ENCODE results near the gene C4BPA.

C4BPA gene

DNA sequence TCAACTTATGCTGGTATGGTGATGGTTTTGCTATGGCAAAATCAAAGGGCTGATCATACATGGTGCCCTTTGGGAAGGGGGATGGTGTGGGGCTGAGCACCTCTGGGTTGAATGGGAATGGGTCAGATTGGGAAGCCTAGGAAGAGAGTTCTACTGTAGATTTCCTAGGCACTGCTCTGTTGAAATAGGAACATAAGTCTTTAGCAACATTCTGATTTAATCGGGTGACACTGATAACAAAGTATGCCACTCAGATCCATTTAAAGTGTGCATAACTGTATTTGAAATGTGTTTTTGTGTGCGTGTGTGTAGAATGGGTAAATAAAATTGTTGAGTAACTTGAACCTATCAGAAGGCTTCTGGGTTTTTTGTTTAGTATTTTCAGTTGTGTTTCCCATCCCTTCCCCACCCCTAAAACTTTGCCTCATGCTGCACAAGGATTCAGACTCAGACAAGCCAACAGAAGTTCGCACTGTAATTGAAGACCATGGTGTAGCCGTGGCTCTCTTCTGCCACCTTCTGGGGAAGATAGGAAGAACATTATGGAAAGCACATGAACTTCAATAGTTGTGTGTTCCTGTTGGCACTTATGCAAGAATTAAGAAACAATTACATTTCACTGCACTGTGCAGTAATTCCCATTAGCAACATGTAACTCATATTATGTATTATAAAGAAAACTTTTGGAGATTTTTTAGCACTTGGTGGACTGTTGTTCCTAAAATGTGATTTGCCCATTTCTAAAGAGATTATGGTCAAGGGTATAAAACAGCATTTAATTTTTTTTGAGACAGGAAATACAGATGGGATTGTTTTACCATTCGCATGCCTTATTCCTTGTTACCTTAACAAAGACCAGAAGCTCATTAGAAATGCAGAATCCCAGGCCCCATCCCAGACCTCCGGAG, 26.3 kb upstream of the C4BPA start:
- DNase-seq, result peak; percentile 50

DNA sequence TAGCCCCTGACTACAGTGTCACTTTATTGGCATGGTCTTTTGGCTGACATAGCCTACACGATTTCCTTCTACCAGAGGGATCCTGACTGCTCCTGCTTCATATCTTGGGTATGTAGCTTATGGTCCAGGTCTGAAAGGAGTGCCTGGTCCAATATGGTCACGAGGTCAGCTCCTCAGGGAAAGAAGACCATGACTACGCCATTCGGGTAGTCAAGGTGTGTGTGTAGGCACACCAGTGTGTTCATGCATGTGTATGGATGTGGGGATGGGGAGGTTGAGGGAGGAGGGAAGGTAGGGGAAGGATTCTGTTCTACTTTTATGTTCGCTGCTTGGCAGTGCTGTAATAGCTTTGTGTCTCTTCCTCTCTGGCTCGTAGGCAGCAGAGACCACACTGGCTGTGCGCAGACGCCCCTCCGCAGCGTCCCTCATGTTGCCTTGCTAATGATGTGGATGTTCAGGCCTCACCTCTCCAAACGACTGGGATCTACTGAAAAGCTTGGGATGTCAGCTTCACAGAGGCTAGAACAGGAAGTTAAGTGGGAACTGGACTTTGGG, 25.4 kb upstream of the C4BPA start:
- no peak for DNase-seq

DNA sequence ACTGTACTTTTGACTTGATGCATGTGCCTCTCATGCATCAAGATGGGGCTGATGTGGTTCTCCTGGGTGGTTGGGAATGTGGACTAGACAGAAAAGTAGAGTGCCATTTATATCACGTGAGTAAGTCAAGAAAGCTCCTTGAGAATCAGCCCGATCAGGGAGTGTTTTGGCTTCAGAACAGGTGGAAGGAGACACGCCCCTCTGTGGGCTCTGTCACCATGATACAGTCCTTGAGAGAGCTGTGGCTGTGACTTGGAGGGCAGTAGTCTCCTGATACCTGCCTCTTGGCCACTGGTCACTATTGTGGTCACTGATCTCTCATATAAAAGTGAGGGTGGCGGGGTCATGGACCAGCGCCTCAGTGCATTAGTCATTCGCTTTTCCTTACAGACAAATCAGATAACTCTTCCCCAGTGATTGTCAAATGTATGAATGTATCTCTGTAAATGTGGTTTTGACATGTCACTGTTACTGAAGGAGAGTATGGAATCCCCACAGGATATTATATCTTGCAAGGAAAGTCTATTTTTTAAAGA, 24.3 kb upstream of the C4BPA start:
- DNase-seq, result no peak

DNA sequence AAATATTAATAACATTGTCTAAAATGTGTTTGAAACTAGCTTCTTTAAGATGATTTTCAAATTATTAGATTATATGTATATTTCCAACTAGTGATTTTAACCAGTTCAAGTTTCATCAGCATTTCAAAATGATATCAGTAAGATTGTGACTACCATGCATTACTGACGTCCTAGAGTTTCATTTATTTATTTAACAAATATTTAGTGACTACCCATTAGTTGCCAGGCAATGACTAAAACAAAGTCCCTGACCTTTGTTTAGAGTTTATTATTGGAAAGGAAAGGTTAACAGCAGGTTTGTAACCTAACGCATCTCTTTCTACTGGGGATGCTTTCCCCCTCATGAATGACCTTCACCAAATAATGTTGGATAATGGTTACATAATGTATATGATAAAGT, 22.9 kb upstream of the C4BPA start:
- no peak for DNase-seq

DNA sequence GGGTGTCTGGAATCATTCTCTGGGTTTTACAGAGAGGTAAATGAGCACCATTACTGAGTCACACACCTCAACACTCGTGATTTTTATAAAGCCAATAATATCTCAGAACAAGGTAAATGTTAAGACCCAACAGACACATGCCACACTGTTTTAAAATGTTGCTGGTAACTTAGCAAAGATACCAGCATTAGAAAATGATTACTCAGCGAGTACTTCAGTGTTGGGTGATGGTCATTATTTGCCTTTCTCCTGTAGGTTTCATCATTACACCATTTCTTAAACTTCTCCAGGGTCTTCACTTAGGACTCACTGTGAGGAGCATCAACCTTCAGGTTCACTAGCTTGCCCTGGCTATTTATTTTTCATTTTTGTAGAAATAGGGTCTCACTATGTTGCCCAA, 22.2 kb upstream of the C4BPA start:
- no peak for DNase-seq

DNA sequence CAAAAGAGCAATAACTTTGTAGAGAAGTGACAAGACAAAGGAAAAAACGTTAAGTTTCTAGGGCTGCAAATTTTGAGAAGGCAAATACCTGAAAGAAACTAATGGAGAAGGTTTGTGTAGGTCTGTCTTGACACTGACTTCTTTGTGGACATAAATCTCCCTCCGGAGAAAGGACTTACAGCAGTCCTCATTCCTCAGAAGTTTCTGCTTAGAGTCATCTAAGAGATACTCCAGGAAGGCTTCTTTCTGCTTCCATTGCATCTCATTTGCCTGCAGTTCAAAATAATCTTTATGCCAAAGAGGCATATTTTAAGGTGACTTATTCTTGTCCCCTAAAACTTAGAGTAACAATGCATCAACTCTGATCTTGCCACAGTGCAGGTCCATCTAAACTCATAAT, 19.8 kb upstream of the C4BPA start:
- no peak for DNase-seq

DNA sequence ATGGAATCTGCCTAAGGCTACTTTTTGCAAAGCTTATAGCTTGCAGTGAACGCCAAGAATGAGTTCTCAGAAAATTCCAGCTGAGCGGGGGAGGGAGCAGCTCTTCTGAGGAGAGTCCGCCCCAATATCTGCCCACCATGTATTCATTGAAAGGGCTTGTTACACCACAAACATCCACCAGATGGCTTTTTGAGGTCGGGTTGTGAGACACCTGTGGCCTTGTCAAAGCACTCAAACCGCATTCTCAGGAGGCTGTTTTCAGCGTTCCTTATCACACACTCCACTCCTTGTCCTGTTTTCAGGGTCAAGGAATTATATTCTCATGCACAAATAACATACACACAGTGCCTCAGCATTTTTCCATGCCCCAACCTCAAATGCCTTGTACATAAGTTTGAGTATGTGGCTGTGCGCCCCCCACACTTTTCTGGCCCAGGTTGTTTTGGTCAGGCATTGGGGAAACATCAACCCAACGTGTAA, 19.3 kb upstream of the C4BPA start:
- DNase-seq, result peak; percentile 38

DNA sequence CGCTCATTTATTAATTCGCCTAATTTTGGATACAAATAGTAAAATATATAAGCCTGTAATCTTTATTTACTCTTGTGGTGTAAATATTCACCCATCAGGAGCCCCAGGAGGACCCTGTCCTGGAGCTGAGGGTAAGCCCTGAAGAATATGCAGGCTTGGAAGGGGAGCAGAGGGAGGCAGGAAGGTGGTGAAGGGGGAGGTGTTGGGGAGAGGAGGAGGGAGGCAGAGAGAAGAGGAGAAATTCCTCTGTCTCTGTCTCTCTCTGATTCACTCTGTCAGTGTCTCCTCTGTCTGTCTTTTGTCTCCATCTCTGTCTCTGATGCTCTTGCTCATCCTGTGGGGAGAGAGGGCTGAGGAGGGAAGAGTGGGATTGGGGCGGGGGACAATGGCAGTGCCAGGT, 18.1 kb upstream of the C4BPA start:
- DNase-seq, result no peak

DNA sequence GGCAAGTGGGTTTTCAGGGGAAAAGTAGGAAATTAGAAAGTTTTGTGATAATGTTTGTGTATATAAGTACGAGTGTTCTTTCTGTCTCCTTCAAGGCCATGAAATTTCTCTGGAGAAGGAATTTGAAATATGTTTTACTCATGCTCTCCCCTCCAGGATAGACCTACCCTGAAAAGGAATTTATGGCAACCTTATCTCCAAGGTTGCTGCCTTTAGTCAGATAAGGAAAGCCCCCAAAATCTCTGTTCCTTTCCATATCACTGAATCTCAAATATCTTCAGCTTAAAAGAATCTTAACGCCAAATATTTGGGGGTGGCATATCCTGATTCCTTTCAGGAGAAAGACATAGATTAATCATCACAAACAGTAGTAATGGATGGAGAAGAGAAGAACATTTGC, 15.9 kb upstream of the C4BPA start:
- DNase-seq, result no peak

DNA sequence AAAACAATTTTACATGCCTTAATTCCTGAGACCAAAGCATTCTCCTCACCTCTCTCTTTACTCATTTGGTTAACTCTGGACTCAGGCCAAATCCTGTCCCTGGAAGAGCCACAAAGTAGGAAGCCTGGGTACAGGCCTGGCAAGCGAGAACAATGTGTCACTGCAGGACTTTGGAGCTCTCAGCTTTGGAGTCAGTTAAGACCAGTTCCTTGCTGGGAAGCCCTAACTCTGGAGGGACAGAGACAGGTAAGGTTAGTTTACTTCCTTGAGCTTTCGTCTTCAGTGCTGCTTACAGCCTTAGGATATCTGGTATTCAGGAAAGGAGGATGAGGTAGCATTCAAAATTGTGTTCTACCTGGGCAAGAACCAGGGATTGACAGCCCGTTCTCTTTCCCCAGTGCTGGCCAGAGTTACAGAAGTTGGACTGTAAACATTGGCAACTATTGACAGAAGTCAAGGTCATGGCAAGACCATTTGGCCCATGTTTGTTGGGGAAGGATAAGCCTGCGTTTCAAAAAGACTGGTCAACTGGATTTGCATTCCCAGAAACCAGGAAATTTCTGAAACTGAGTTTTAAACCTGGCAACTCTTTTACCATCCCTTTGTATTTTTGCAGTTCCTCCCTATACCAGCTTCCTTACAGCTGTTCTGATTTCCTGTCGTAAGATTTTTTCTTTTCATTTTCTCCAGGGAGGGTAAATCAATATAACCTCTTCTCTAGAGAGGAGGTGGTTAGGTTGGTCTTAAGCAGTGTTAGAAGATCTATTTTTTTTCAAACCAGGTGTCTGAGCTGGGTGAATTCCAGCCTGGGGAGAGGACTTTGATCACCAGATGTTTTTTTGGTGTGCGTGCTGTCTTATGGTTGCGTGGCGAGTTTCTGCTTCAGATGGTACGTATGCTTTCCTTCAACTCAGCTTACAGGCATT, 15.1 kb upstream of the C4BPA start, which contains the start of gene C4BPB:
C4BPB (plus strand) TSS at position 160 of the 926 bp plus-strand sequence; CDS start at position 832, 672 bp downstream.
- DNase-seq, result no peak

DNA sequence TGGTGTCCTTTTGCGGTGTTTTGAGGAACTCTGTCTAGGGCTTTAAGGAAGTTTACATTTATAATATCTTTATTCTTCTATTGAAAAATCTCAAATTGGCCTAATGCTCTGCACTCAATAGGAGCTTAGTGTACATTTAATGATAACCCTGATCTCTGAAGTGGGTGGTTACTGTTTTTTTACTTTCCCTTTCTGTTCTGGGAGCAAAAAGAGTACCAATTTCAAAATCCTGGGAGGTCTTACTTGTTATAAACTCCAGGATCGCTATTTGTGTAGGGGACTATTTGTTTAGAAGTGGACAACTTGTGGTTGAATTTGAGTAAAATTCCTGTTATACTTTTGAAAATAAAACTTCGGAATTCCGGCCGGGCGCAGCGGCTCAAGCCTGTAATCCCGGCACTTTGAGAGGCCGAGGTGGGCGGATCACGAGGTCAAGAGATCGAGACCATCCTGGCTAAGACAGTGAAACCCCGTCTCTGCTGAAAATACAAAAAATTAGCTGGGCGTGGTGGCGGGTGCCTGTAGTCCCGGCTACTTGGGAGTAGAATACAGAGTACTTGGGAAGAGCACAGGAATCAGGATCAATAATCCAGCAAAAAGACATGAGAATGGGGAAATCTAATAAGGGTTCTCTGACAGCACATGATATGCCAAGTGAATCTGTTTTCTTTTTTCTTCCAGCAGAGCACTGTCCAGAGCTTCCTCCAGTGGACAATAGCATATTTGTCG, 14.2 kb upstream of the C4BPA start:
- DNase-seq, result no peak

DNA sequence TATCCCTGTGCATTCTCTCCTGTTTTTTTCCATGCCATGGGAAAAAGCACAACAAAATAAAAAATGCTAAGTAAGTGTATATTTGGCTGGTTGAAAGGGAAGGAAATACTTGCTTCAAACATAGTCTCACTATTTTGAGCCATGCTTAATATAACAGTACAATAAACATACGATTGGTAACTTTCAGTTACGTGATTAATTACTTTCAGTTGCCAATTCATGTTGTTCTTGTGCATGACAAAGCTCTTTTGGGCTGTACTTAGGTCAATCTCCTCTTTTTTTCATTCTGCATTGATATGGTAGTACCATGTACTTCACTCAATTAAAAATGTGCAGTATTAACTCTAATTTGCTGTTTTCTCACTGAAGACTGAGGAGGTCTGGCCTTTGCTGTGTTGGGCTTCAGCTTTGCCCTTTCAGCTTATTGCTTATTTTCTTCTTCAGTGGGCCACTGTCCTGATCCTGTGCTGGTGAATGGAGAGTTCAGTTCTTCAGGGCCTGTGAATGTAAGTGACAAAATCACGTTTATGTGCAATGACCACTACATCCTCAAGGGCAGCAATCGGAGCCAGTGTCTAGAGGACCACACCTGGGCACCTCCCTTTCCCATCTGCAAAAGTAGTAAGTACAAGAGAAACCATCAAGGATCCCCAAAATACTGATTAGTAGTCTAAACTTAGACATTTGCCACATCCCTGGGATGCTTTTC, 12.7 kb upstream of the C4BPA start:
- DNase-seq, result no peak

DNA sequence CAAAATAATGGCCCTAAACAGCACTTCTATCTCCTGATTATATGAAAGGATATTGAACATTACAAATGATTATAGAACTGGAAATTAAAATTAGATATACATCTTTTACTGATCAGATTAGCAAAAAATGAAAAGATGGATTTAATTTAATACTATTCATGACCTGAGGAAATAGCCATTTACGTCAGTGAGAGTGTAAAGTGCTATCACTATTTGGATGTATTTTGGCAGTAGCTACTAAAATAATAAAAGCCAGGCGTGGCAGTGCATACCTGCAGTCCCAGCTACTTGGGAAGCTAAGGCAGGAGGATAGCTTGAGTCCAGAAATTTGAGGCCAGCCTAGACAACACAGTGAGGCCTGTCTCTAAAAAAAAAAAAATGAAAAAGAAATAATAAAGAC, 10.1 kb upstream of the C4BPA start:
- DNase-seq, result no peak

DNA sequence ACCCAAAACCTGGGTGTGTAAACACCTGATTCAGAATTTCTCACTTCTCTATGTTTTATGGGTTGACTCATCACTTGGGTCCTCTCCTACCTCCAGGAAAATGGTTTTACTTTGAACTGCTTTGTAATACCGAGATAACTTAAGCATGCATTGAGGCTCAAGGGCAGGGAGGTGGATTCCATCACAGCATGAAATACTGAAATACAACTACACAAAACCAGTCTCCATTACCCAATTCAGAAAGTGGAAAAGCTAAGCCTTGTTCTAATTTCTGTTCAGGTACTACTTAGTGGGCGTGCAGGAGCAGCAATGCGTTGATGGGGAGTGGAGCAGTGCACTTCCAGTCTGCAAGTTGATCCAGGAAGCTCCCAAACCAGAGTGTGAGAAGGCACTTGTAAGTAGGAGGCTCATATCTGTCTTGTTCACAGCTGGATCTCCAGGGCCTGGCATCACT, 6.1 kb upstream of the C4BPA start:
- DNase-seq, result no peak

DNA sequence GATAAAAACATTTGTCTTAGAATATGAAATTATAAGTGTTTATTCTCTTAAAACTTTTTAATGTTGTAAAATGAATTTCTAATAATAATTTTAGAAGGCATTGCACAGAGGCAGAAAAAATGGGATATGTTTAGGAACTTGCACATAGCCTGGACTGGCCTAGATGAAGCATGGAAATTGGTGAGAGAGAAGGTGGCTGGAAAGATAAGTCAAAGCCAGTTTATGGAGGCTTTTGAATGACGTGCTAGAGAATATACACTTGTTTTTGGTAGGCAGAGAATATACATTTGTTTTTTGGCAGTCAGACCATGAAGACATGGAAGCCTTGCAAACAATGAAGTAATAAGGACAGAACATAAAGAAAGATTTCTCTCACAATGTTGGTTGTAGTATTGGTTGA, 2.3 kb upstream of the C4BPA start:
- DNase-seq, result no peak

DNA sequence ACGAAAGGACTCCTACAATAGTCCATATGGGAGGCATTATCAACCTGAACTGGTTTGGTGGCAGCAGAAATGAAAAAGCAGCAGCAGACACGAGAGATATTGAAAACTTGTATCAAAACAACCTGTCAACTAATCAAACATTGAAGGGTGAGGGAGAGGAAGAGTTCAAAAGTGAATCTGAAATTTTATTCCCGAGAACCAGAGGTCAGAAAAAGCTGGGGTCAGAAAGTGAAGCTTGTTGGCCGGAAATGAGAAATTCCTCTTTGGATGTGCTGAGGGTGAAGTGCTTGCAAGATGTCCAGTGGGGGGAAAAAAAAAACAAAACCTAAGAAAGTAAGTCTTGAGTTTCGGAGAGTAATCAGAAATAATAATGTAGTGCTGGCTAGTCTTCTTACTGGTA, 1.9 kb upstream of the C4BPA start:
- DNase-seq, result no peak

DNA sequence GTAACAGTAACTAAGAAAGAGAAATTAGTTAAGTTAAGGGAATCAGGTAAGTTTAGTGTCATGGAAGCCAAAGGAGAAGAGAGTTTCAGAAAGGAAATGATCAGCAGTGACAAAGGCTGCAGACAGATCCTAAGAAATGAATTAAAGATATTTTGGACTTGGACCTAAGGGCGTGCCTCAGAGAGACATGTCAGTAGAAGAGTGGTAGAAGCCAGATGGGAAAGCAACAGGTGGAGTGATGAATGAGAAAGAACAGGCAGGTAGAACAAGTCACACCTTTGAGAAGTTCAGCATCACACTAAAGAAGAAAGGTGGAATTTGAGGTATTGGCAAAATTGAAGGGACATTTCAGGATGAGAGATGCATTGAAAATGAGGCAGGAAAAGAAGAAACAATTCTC, 1.4 kb upstream of the C4BPA start:
- no peak for DNase-seq

DNA sequence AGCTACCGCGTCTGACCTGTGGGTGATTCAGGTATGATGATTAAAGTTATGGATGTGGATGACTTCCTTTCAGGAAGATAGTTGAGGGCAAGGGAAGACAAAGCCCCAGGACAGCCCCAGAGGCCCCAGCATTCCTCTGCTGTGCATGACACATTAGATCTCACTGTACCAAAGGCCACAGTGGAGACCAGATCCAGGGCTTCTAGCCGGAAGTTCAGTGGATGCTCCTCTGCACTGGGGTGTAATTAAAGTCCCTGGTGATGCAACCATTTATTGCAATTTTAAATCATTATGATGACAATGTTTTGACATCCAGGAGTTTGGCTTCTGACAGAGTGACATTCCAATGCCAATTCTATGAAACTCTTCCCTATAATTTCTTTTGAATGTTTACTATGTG, 5.0 kb downstream of the C4BPA start:
- DNase-seq, result no peak

DNA sequence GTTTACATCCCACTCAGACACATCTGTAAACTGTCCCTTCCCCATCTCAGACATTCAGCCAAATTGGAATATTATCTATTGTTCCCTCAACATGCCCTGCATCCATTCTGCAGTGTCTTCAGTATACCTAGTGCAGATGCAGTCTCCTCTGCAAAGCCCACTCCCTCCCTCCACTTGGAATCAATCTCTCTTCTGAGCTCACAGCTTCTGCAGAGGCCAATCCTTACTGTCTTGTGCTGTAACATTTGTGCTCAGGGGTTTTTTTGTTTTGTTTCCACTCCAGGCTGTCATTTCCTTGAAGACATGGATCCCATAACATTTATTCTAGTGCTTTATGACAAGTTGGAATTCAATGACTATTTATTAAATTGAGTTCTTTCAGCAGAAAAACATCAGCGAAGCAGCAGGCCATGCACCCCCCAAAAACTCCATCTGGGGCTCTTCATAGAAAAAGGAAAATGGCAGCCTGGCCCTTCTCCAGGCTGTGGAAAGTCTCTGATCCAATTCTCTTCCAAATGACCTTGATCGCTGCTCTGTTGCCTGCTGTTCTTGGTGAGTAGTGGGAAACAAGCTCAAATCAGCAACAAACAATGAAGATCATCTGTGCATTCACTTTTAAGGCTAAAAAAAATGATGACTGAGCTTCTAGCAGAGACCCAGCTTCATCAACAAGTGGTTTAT, 8.7 kb downstream of the C4BPA start:
- no peak for DNase-seq

DNA sequence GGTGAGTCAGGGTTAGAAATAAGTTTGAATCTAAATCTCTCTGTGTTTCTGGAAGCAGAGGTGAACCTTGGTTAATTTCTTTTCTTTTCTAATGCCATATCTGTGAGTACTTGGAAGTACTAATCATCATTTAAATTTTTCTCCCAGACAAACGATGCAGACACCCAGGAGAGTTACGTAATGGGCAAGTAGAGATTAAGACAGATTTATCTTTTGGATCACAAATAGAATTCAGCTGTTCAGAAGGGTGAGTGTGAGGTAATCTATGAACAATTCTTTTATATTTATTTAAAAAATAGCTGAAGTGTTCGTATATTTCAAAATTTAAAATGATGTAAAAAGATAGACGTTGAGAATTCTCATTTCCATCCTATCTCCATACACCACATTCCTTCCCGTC, 11.2 kb downstream of the C4BPA start:
- no peak for DNase-seq

DNA sequence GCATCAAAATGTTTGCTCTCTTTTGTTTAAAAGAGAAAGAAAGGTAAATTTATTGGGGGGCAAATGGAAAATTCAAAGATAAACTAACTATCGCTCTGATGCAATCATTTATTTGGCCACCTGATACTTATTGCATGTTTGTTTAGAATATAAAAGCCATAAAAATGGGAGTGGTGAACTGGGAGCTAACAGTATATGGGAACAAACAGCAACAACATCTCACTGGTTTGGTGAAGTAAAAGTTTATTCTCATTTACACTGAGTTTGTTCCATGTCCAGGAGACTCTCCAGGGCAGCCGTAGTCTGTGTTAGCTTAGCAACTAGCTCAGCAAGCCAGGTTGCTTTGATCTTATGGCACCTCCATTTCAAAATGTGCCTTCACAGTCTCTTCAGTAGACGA, 20.4 kb downstream of the C4BPA start:
- no peak for DNase-seq
